WTC11 (cell line): Measurements from ENCODE around the gene HES1. TPM values are rescaled to one million over a fixed set of nuclear protein-coding genes. Genes with fewer than 3 reads are reported as not detected.

ENCODE experiments used
- ATAC-seq: fragments of 200-7000 bp; cut with Tn5 transposase; 2 replicates; pipeline ENCODE4 v1.10.0; 2021; ENCODE audit warnings: mild to moderate bottlenecking, moderate library complexity
- CTCF ChIA-PET: fragments of 300-600 bp; sonication (Branson Sonifier 250); formaldehyde crosslinking; loops from one replicate; lab custom pipeline; 2021; ENCODE audit warnings: antibody characterized with exemption; lab: Charles Lee
- POLR2A ChIA-PET: fragments of 350-600 bp; sonication (Branson Sonifier 250); formaldehyde crosslinking; loops from one replicate; lab custom pipeline; 2021; ENCODE audit warnings: antibody characterized with exemption; lab: Charles Lee
- DNase-seq: peaks from one replicate; pipeline ENCODE4 v3.0.0; 2021; ENCODE audit warnings: low spot score
- H3K27ac Mint-ChIP-seq: 2 replicates; pipeline ENCODE4 v1.8.0; 2021; ENCODE audit warnings: mixed read lengths
- H3K27me3 Mint-ChIP-seq: 2 replicates; pipeline ENCODE4 v1.8.0; 2021; ENCODE audit warnings: low read depth, mild to moderate bottlenecking, moderate library complexity, mixed read lengths
- H3K36me3 Mint-ChIP-seq: 2 replicates; pipeline ENCODE4 v1.8.0; 2021; ENCODE audit warnings: mixed read lengths
- H3K4me1 Mint-ChIP-seq: 2 replicates; pipeline ENCODE4 v1.8.0; 2022; ENCODE audit warnings: mixed read lengths
- H3K4me3 Mint-ChIP-seq: 2 replicates; pipeline ENCODE4 v1.8.0; 2021; ENCODE audit warnings: mild to moderate bottlenecking, moderate library complexity, mixed read lengths
- H3K9me3 Mint-ChIP-seq: 2 replicates; pipeline ENCODE4 v1.8.0; 2021; ENCODE audit warnings: mixed read lengths
- AFF4 ChIP-seq: sonication (generic); formaldehyde crosslinking; IDR thresholded peaks from 2 replicates; pipeline ENCODE4 v1.8.1; 2023; ENCODE audit warnings: mild to moderate bottlenecking, missing genetic modification reagents, borderline replicate concordance
- ATF6 ChIP-seq: sonication (generic); formaldehyde crosslinking; IDR thresholded peaks from 2 replicates; pipeline ENCODE4 v1.8.1; 2023; ENCODE audit warnings: mild to moderate bottlenecking, missing genetic modification reagents
- CDX4 ChIP-seq: fragments of 250-450 bp; sonication (Bioruptor Pico); IDR thresholded peaks from 2 replicates; pipeline ENCODE4 v1.9.0; 2021; ENCODE audit warnings: moderate library complexity, mild to moderate bottlenecking, inconsistent platforms, borderline replicate concordance
- CREB1 ChIP-seq: sonication (generic); formaldehyde crosslinking; IDR thresholded peaks from 2 replicates; pipeline ENCODE4 v1.8.0; 2023; ENCODE audit warnings: mild to moderate bottlenecking, missing genetic modification reagents
- CREM ChIP-seq: sonication (generic); formaldehyde crosslinking; IDR thresholded peaks from 2 replicates; pipeline ENCODE4 v1.8.1; 2022; ENCODE audit warnings: mild to moderate bottlenecking, missing genetic modification reagents, moderate library complexity
- E2F5 ChIP-seq: sonication (generic); formaldehyde crosslinking; IDR thresholded peaks from 2 replicates; pipeline ENCODE4 v1.8.1; 2022; ENCODE audit warnings: mild to moderate bottlenecking, moderate library complexity, missing genetic modification reagents
- EMX1 ChIP-seq: fragments of 250-450 bp; sonication (Bioruptor Pico); IDR thresholded peaks from 2 replicates; pipeline ENCODE4 v1.8.0; 2021; ENCODE audit warnings: mild to moderate bottlenecking
- ERG ChIP-seq: fragments of 250-450 bp; sonication (Bioruptor Pico); IDR thresholded peaks from 2 replicates; pipeline ENCODE4 v1.8.0; 2021; ENCODE audit warnings: mild to moderate bottlenecking
- FOXP4 ChIP-seq: sonication (generic); formaldehyde crosslinking; IDR thresholded peaks from 2 replicates; pipeline ENCODE4 v1.8.0; 2022; ENCODE audit warnings: mild to moderate bottlenecking, missing genetic modification reagents
- GRHL2 ChIP-seq: fragments of 250-450 bp; sonication (Bioruptor Pico); IDR thresholded peaks from 2 replicates; pipeline ENCODE4 v1.8.0; 2022; ENCODE audit warnings: mild to moderate bottlenecking, moderate library complexity; ENCODE audit not compliant: insufficient replicate concordance, severe bottlenecking
- KAT7 ChIP-seq: sonication (generic); formaldehyde crosslinking; IDR thresholded peaks from 2 replicates; pipeline ENCODE4 v1.8.1; 2023; ENCODE audit warnings: missing genetic modification reagents, mild to moderate bottlenecking, borderline replicate concordance
- NFYB ChIP-seq: sonication (generic); formaldehyde crosslinking; conservative IDR thresholded peaks from 2 replicates; pipeline ENCODE4 v1.8.0; 2022; ENCODE audit warnings: low read depth, missing genetic modification reagents
- SMAD3 ChIP-seq: sonication (generic); formaldehyde crosslinking; IDR thresholded peaks from 2 replicates; pipeline ENCODE4 v1.8.0; 2022; ENCODE audit warnings: missing genetic modification reagents, mild to moderate bottlenecking, borderline replicate concordance
- TP53 ChIP-seq: sonication (generic); formaldehyde crosslinking; IDR thresholded peaks from 2 replicates; pipeline ENCODE4 v1.8.1; 2023; ENCODE audit warnings: mild to moderate bottlenecking, missing genetic modification reagents
- ZNF121 ChIP-seq: sonication (generic); formaldehyde crosslinking; IDR thresholded peaks from 2 replicates; pipeline ENCODE4 v1.8.0; 2023; ENCODE audit warnings: missing genetic modification reagents
- ZNF317 ChIP-seq: sonication (generic); formaldehyde crosslinking; IDR thresholded peaks from 2 replicates; pipeline ENCODE4 v1.8.1; 2023; ENCODE audit warnings: low read depth, mild to moderate bottlenecking, moderate library complexity, missing genetic modification reagents, borderline replicate concordance
- ZSCAN18 ChIP-seq: fragments of 250-450 bp; sonication (Bioruptor Pico); IDR thresholded peaks from 2 replicates; pipeline ENCODE4 v2.1.2; 2022; ENCODE audit warnings: mild to moderate bottlenecking, moderate library complexity
- total RNA-seq: library from RNA; stranded (reverse); gene quantifications from 3 replicates; pipeline ENCODE4 v1.2.3, GENCODE V29; 2021

The HES1 gene
- total RNA-seq, 1 experiment from 2014 or later, result 28.4 TPM

GRCh38 chr3:194158942-194159439, 23.0 kb downstream of the HES1 start:
- peaks cover 8% of the 10 kb centered on the region for H3K36me3 Mint-ChIP-seq
- no peak for ATAC-seq
- peaks cover 13% of the 10 kb centered on the region for H3K9me3 Mint-ChIP-seq
- DNase-seq, result no peak
- no peak overlapping the region for H3K4me3 Mint-ChIP-seq
- H3K4me1 Mint-ChIP-seq, result peaks cover 30% of the 10 kb centered on the region
- CTCF ChIA-PET, result no interaction called here
- no peak overlapping the region for H3K27ac Mint-ChIP-seq
- POLR2A ChIA-PET, result interaction anchor here (1.0 kb wide), 1 partner anchor 23 kb away, joined by 7 read pairs; the partner anchor contains the start of gene HES1
- no peak for TF ChIP-seq GRHL2 (CRISPR knock-in tag)
- TF ChIP-seq CREB1 (CRISPR knock-in tag), result no peak
- TF ChIP-seq ATF6 (CRISPR knock-in tag), result no peak
- TF ChIP-seq ZSCAN18 (CRISPR knock-in tag), result no peak
- TF ChIP-seq CREM (CRISPR knock-in tag), result no peak
- no peak for TF ChIP-seq NFYB
- no peak for TF ChIP-seq EMX1 (CRISPR knock-in tag)
- TF ChIP-seq ZNF121 (CRISPR knock-in tag), result no peak
- no peak for TF ChIP-seq AFF4
- TF ChIP-seq KAT7 (CRISPR knock-in tag), result no peak
- no peak for TF ChIP-seq CDX4 (CRISPR knock-in tag)
- TF ChIP-seq SMAD3 (CRISPR knock-in tag), result no peak
- TF ChIP-seq ERG (CRISPR knock-in tag), result no peak
- no peak for TF ChIP-seq TP53 (CRISPR knock-in tag)
- no peak for TF ChIP-seq ZNF317 (CRISPR knock-in tag)
- no peak for TF ChIP-seq E2F5
- no peak for TF ChIP-seq FOXP4 (CRISPR knock-in tag)
- H3K27me3 Mint-ChIP-seq, result peaks cover 4% of the 10 kb centered on the region
